Fibroblast of upper back skin (primary cell): ENCODE results near the gene ALOX12B.
"Not testable (repeated sequence)": the region's sequence is repeated elsewhere in the genome, so short reads cannot be mapped to it uniquely, and the experiment has no call there.

Experiments
- DNase-seq: peaks from one replicate; pipeline ENCODE4 v3.0.0-alpha.2; 2013

ALOX12B gene

GRCh38 chr17:8041979-8042378 is 45.5 kb downstream of the ALOX12B start:
- no peak for DNase-seq

GRCh38 chr17:8041249-8041928 is 46.1 kb downstream of the ALOX12B start:
- peak; percentile 51 for DNase-seq

- no peak for DNase-seq
Observed at GRCh38 chr17:8039611-8040168, 47.8 kb downstream of the ALOX12B start.

- DNase-seq = no peak
Observed at GRCh38 chr17:8038954-8039610, 48.4 kb downstream of the ALOX12B start, which contains the start of gene ALOX15B. ALOX15B (plus strand) TSS chr17:8039059; CDS start chr17:8039156, 97 bp downstream.

- DNase-seq = no peak
Observed at GRCh38 chr17:8032442-8032841, 55.1 kb downstream of the ALOX12B start.

- DNase-seq = no peak
Observed at GRCh38 chr17:8031950-8032349, 55.6 kb downstream of the ALOX12B start.

GRCh38 chr17:8031261-8031661 is 56.3 kb downstream of the ALOX12B start:
- DNase-seq = no peak

GRCh38 chr17:8029121-8029520 is 58.4 kb downstream of the ALOX12B start:
- no peak for DNase-seq

GRCh38 chr17:8025176-8025911 is 62.2 kb downstream of the ALOX12B start:
- DNase-seq = no peak

- DNase-seq = not testable (repeated sequence)
Observed at GRCh38 chr17:8024161-8024560, 63.4 kb downstream of the ALOX12B start.
